OCI-LY3 (cell line): ENCODE data around the gene LHFPL6.

Experiments
- H2AFZ ChIP-seq: fragments of 200-600, 300-600 bp; shearing (Covaris generic); 2 replicates; pipeline ENCODE4 v1.6.0; 2014; ENCODE audit warnings: antibody characterized with exemption, low read depth, low read length
- H3K27ac ChIP-seq: fragments of 200-600, 300-600 bp; sonication (generic); 2 replicates; pipeline ENCODE4 v1.5.1; 2014; ENCODE audit warnings: mild to moderate bottlenecking, low read length, moderate library complexity, mixed read lengths
- H3K27me3 ChIP-seq: fragments of 200-600, 300-600 bp; sonication (generic); 2 replicates; pipeline ENCODE4 v1.6.1; 2014; ENCODE audit warnings: low read depth, low read length, mixed read lengths
- H3K36me3 ChIP-seq: fragments of 200-600, 300-600 bp; sonication (generic); replicated peaks from 2 replicates; pipeline ENCODE3; 2014; ENCODE audit warnings: low read depth, low read length, mixed read lengths
- H3K4me1 ChIP-seq: fragments of 300-600, 200-600 bp; sonication (generic); 2 replicates; pipeline ENCODE4 v1.6.1; 2014; ENCODE audit warnings: low read length, mixed read lengths
- H3K4me2 ChIP-seq: fragments of 200-600, 300-600 bp; sonication (generic); 2 replicates; pipeline ENCODE4 v1.6.1; 2014; ENCODE audit warnings: low read length, mixed read lengths
- H3K4me3 ChIP-seq: fragments of 300-600, 200-600 bp; sonication (generic); 2 replicates; pipeline ENCODE4 v1.5.1; 2014; ENCODE audit warnings: antibody characterized with exemption, mild to moderate bottlenecking, low read length, moderate library complexity
- H3K79me2 ChIP-seq: fragments of 300-600, 200-600 bp; shearing (Covaris generic); 2 replicates; pipeline ENCODE4 v1.6.1; 2014; ENCODE audit warnings: mild to moderate bottlenecking, low read length, mixed read lengths
- H3K9ac ChIP-seq: fragments of 300-600, 200-600 bp; shearing (Covaris generic); 2 replicates; pipeline ENCODE4 v1.6.0; 2014; ENCODE audit warnings: mild to moderate bottlenecking, low read length, moderate library complexity
- H3K9me3 ChIP-seq: fragments of 200-600, 300-600 bp; shearing (Covaris generic); 2 replicates; pipeline ENCODE4 v1.6.1; 2014; ENCODE audit warnings: low read length, mixed read lengths; ENCODE audit not compliant: insufficient read depth
- H4K20me1 ChIP-seq: fragments of 200-600, 300-600 bp; sonication (generic); 2 replicates; pipeline ENCODE4 v1.6.1; 2016; ENCODE audit warnings: low read length, mixed read lengths; ENCODE audit not compliant: insufficient read depth
- EZH2phosphoT487 ChIP-seq: fragments of 200-600 bp; shearing (Covaris generic); IDR thresholded peaks from 2 replicates; pipeline ENCODE4 v1.6.1; 2018; ENCODE audit warnings: antibody characterized with exemption, mixed run types, low read depth
- TF ChIP-seq, protein P1 (sequence below): fragments of 200-600, 300-600 bp; sonication (generic); IDR thresholded peaks from 2 replicates; pipeline ENCODE4 v1.5.1; 2014; ENCODE audit warnings: antibody characterized with exemption, low read length, low read depth

LHFPL6 gene

DNA sequence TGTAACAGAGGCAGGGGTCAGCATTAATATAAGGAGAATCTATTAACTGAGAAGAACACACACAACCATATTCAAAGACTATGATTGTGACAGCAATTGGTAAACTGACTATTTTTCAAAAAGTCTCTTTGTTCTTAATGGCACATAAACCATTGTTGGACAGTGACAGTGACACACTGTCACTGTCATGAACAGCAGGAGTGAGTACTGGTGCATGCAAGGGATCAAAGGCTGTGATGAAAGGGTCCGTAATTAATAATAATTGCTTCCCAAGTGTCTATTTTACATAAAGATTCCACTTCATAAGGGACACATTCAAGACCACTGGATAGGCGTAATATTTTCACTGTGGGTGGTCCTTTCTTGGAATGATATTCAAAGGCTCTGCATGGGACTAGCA lies 50.7 kb downstream of the LHFPL6 start:
- no peaks in the 10 kb centered on the region for H3K9me3 ChIP-seq
- H3K36me3 ChIP-seq = peaks cover 4% of the 10 kb centered on the region
- no peak overlapping the region for H3K27ac ChIP-seq
- TF ChIP-seq, protein P1, sequence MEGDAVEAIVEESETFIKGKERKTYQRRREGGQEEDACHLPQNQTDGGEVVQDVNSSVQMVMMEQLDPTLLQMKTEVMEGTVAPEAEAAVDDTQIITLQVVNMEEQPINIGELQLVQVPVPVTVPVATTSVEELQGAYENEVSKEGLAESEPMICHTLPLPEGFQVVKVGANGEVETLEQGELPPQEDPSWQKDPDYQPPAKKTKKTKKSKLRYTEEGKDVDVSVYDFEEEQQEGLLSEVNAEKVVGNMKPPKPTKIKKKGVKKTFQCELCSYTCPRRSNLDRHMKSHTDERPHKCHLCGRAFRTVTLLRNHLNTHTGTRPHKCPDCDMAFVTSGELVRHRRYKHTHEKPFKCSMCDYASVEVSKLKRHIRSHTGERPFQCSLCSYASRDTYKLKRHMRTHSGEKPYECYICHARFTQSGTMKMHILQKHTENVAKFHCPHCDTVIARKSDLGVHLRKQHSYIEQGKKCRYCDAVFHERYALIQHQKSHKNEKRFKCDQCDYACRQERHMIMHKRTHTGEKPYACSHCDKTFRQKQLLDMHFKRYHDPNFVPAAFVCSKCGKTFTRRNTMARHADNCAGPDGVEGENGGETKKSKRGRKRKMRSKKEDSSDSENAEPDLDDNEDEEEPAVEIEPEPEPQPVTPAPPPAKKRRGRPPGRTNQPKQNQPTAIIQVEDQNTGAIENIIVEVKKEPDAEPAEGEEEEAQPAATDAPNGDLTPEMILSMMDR = no peak
- no peak for TF ChIP-seq EZH2phosphoT487
- no peak overlapping the region for H2AFZ ChIP-seq
- H3K4me2 ChIP-seq = no peak overlapping the region
- H3K4me3 ChIP-seq = no peak overlapping the region
- peaks cover 8% of the 10 kb centered on the region for H3K4me1 ChIP-seq
- 0 out of 2 replicates have a peak, but pooled peaks cover 6% of the 10 kb centered on the region for H4K20me1 ChIP-seq
- no peaks in the 10 kb centered on the region for H3K27me3 ChIP-seq
- peaks cover 2% of the 10 kb centered on the region; the same call in 1 of the 2 replicates for H3K79me2 ChIP-seq
- H3K9ac ChIP-seq = no peak overlapping the region

- peaks cover 4% of the 10 kb centered on the region for H3K36me3 ChIP-seq
- H3K4me3 ChIP-seq = no peak overlapping the region
- H3K9me3 ChIP-seq = no peaks in the 10 kb centered on the region
- H4K20me1 ChIP-seq = 0 out of 2 replicates have a peak, but pooled peaks cover 6% of the 10 kb centered on the region
- H3K4me1 ChIP-seq = peaks cover 8% of the 10 kb centered on the region
- no peak overlapping the region for H3K9ac ChIP-seq
- H3K4me2 ChIP-seq = no peak overlapping the region
- no peaks in the 10 kb centered on the region for H3K79me2 ChIP-seq
- H2AFZ ChIP-seq = no peak overlapping the region
- H3K27ac ChIP-seq = no peak overlapping the region
- H3K27me3 ChIP-seq = no peaks in the 10 kb centered on the region
- TF ChIP-seq, protein P1 = no peak
- no peak for TF ChIP-seq EZH2phosphoT487
These were observed 52.1 kb downstream of the LHFPL6 start for GRCh38 chr13:39550931-39551330.

GRCh38 chr13:39547108-39547507 lies 55.9 kb downstream of the LHFPL6 start:
- H3K36me3 ChIP-seq = peaks cover 4% of the 10 kb centered on the region
- H3K27ac ChIP-seq = no peak overlapping the region
- no peaks in the 10 kb centered on the region for H4K20me1 ChIP-seq
- TF ChIP-seq EZH2phosphoT487 = no peak
- TF ChIP-seq, protein P1 = no peak
- H3K79me2 ChIP-seq = no peaks in the 10 kb centered on the region
- peaks cover 8% of the 10 kb centered on the region for H3K4me1 ChIP-seq
- H3K27me3 ChIP-seq = no peaks in the 10 kb centered on the region
- H3K4me3 ChIP-seq = no peak overlapping the region
- H2AFZ ChIP-seq = no peak overlapping the region
- H3K4me2 ChIP-seq = no peak overlapping the region
- H3K9ac ChIP-seq = no peak overlapping the region
- no peaks in the 10 kb centered on the region for H3K9me3 ChIP-seq

- TF ChIP-seq, protein P1 = no peak
- TF ChIP-seq EZH2phosphoT487 = no peak
- no peak overlapping the region for H3K4me2 ChIP-seq
These were observed 60.6 kb downstream of the LHFPL6 start for GRCh38 chr13:39542361-39542760.

More at GRCh38 chr13:39542361-39542760, 60.6 kb downstream of the LHFPL6 start:
- Histone ChIP-seq H2AFZ (no peak overlapping the region), H3K4me3 (no peak overlapping the region), H3K36me3 (peaks cover 3% of the 10 kb centered on the region), H3K9ac (no peak overlapping the region), H3K4me1 (no peaks in the 10 kb centered on the region), H3K79me2 (no peaks in the 10 kb centered on the region), H3K27ac (no peak overlapping the region), H3K9me3 (no peaks in the 10 kb centered on the region), H3K27me3 (no peaks in the 10 kb centered on the region), H4K20me1 (no peaks in the 10 kb centered on the region)
